ENCODE data around the gene TFPI2. TPM values are rescaled to one million over a fixed set of nuclear protein-coding genes. Genes with fewer than 3 reads are reported as not detected.

The TFPI2 gene
- total RNA-seq, 1 donor from 2014 or later, result 3.2 TPM

DNA sequence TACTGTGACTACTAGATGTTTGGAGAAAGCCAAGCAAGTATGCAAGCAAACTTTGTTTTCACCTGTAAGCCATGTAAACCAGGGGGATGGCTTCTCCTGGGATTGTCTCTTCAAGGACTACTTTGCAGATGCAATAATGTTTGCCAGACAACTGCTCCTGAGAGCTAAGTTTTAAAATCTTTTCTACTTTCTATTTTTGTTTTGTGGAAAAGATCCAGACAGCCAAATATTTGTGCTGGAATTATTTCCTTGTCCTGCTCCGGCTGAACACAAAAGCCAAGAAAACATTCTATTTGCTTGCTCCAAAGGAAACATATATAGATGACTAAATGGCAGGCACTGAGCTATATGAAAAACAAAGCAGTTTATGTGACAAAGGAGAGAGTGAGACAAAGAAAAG, 51.6 kb downstream of the TFPI2 start:
- no peaks in the 10 kb centered on the region for H3K27me3 Mint-ChIP-seq (ENCODE audit: unreplicated experiment)
- H3K9me3 Mint-ChIP-seq (ENCODE audit: unreplicated experiment), result no peaks in the 10 kb centered on the region
- no peak overlapping the region for H3K27ac Mint-ChIP-seq (ENCODE audit: unreplicated experiment)
- no peak overlapping the region for H3K4me3 Mint-ChIP-seq (ENCODE audit: unreplicated experiment)
- no peak for DNase-seq
- H3K4me1 Mint-ChIP-seq (ENCODE audit: low read depth, unreplicated experiment), result no peaks in the 10 kb centered on the region
- TF ChIP-seq, protein P1, sequence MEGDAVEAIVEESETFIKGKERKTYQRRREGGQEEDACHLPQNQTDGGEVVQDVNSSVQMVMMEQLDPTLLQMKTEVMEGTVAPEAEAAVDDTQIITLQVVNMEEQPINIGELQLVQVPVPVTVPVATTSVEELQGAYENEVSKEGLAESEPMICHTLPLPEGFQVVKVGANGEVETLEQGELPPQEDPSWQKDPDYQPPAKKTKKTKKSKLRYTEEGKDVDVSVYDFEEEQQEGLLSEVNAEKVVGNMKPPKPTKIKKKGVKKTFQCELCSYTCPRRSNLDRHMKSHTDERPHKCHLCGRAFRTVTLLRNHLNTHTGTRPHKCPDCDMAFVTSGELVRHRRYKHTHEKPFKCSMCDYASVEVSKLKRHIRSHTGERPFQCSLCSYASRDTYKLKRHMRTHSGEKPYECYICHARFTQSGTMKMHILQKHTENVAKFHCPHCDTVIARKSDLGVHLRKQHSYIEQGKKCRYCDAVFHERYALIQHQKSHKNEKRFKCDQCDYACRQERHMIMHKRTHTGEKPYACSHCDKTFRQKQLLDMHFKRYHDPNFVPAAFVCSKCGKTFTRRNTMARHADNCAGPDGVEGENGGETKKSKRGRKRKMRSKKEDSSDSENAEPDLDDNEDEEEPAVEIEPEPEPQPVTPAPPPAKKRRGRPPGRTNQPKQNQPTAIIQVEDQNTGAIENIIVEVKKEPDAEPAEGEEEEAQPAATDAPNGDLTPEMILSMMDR (IDR thresholded peaks at IDR 0.05; ENCODE audit: partially characterized antibody, unreplicated experiment), result no peak
- H3K36me3 Mint-ChIP-seq (ENCODE audit: unreplicated experiment), result no peaks in the 10 kb centered on the region

DNA sequence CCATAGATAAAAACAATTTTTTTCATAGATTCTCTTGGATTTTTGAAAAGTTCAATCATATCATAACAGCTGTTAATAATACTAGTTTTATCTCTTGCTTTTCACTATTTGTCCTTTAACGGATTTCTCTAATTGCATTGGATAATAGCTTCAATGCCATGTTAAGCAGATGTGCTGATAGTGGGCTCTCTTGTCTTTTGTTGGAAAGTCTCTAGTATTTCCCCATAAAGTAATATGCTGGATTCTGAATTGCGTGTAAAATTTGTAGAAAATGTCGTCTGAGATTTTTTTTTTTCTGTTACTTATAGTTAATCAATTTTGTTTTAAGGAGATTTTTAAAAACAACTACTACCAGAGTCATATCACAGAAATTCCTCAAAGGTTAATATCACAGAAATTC, 53.3 kb downstream of the TFPI2 start:
- H3K27me3 Mint-ChIP-seq (ENCODE audit: unreplicated experiment), result no peaks in the 10 kb centered on the region
- no peaks in the 10 kb centered on the region for H3K4me1 Mint-ChIP-seq (ENCODE audit: low read depth, unreplicated experiment)
- H3K27ac Mint-ChIP-seq (ENCODE audit: unreplicated experiment), result no peak overlapping the region

DNA sequence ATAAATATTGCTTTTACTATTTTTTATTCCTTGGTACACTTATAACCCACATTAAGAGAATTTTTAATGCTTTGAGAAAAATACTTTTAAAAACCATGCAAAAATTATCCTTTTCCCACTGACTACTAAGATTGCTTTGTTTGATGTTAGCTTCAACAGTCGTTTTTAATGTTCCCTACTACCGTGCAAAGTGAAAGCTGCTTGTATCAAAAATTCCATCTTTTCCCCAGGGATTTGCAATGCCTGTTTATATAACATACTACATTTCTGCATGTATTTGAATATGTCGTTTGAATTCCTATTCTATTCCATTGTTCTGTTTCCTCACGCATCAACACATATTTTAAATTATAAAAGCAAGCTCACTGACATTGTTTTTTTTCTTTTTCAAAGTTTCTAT, 54.4 kb downstream of the TFPI2 start:
- DNase-seq, result no peak
- Mint-ChIP-seq H3K36me3 (ENCODE audit: unreplicated experiment) (no peaks in the 10 kb centered on the region), H3K4me3 (ENCODE audit: unreplicated experiment) (no peak overlapping the region), H3K4me1 (ENCODE audit: low read depth, unreplicated experiment) (no peaks in the 10 kb centered on the region), H3K27me3 (ENCODE audit: unreplicated experiment) (no peaks in the 10 kb centered on the region), H3K9me3 (ENCODE audit: unreplicated experiment) (no peaks in the 10 kb centered on the region), H3K27ac (ENCODE audit: unreplicated experiment) (no peak overlapping the region)
- TF ChIP-seq, protein P1 (IDR thresholded peaks at IDR 0.05; ENCODE audit: partially characterized antibody, unreplicated experiment), result no peak

More for the DNA sequence above, 53.3 kb downstream of the TFPI2 start:
- no peaks in the 10 kb centered on the region for H3K9me3 Mint-ChIP-seq (ENCODE audit: unreplicated experiment)
- H3K4me3 Mint-ChIP-seq (ENCODE audit: unreplicated experiment), result no peak overlapping the region
- no peak for DNase-seq
- TF ChIP-seq, protein P1 (IDR thresholded peaks at IDR 0.05; ENCODE audit: partially characterized antibody, unreplicated experiment), result no peak
- no peaks in the 10 kb centered on the region for H3K36me3 Mint-ChIP-seq (ENCODE audit: unreplicated experiment)

DNA sequence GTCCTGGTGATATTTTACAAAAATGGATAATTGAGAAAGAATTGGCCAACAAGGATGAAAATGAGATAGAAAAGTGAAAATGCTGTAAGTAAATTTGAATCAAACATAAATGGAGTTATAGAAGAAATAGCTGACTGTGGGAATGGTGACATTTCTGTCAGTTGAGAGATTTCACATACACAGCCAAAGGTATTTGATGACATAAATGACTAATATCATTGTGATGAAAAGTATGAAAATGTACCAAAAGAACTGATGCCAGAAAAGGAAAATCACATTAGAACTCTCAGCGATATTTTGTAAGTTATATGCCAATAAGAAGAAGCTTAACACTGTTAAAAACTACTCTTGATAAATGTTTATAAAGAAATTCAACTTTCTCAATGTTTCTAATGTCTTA, 54.9 kb downstream of the TFPI2 start:
- Mint-ChIP-seq H3K27ac (ENCODE audit: unreplicated experiment) (no peak overlapping the region), H3K4me3 (ENCODE audit: unreplicated experiment) (no peak overlapping the region), H3K4me1 (ENCODE audit: low read depth, unreplicated experiment) (no peaks in the 10 kb centered on the region), H3K27me3 (ENCODE audit: unreplicated experiment) (no peaks in the 10 kb centered on the region), H3K9me3 (ENCODE audit: unreplicated experiment) (no peaks in the 10 kb centered on the region), H3K36me3 (ENCODE audit: unreplicated experiment) (no peaks in the 10 kb centered on the region)
- DNase-seq, result no peak
- TF ChIP-seq, protein P1 (IDR thresholded peaks at IDR 0.05; ENCODE audit: partially characterized antibody, unreplicated experiment), result no peak

Other genes with a start within 250 kb of the TFPI2 start
- gene GNGT1, start 15.8 kb upstream of the TFPI2 start, total RNA-seq (ENCODE audit: unreplicated experiment), result not detected
- 0.56 TPM for gene GNG11, start 31.0 kb upstream of the TFPI2 start, total RNA-seq (ENCODE audit: unreplicated experiment)
- gene BET1, start 113.6 kb upstream of the TFPI2 start, total RNA-seq (ENCODE audit: unreplicated experiment), result 14.5 TPM

Data from glutamatergic neuron (in vitro differentiated cells).